GM12864 (cell line): ENCODE data around the gene GPBAR1.
"Not testable (repeated sequence)": the region's sequence is repeated elsewhere in the genome, so short reads cannot be mapped to it uniquely, and the experiment has no call there.

Experiments
- DNase-seq: peaks from one replicate; pipeline ENCODE4 v3.0.0-alpha.2; 2011; ENCODE audit warnings: low read depth
- H3K4me3 ChIP-seq: 2 replicates; pipeline ENCODE4 v1.5.1; 2011; ENCODE audit warnings: mild to moderate bottlenecking, low read depth, low read length, control low read depth
- CTCF ChIP-seq: IDR thresholded peaks from 2 replicates; pipeline ENCODE4 v1.5.1; 2011; ENCODE audit warnings: low read depth, mild to moderate bottlenecking, moderate library complexity, low read length, control low read depth, inconsistent platforms; ENCODE audit errors: missing control alignments

Gene GPBAR1

GRCh38 chr2:218300141-218300540, 39.3 kb downstream of the GPBAR1 start:
- no peak for DNase-seq
- no peak for TF ChIP-seq CTCF
- H3K4me3 ChIP-seq = no peak overlapping the region

- peak; percentile 90 for TF ChIP-seq CTCF
- no peak overlapping the region for H3K4me3 ChIP-seq
- peak; percentile 75 for DNase-seq
Observed at GRCh38 chr2:218301176-218301819, 40.5 kb downstream of the GPBAR1 start.

- TF ChIP-seq CTCF = no peak
- no peak for DNase-seq
- no peak overlapping the region for H3K4me3 ChIP-seq
Observed at GRCh38 chr2:218305383-218305782, 44.6 kb downstream of the GPBAR1 start.

- H3K4me3 ChIP-seq = no peak overlapping the region
- no peak for DNase-seq
- no peak for TF ChIP-seq CTCF
Observed at GRCh38 chr2:218306184-218306920, 45.5 kb downstream of the GPBAR1 start.

- no peak overlapping the region for H3K4me3 ChIP-seq
- DNase-seq = no peak
- no peak for TF ChIP-seq CTCF
Observed at GRCh38 chr2:218307415-218308090, 46.7 kb downstream of the GPBAR1 start.

GRCh38 chr2:218310853-218311540, 50.2 kb downstream of the GPBAR1 start:
- no peak for TF ChIP-seq CTCF
- DNase-seq = no peak
- no peak overlapping the region for H3K4me3 ChIP-seq

- DNase-seq = not testable (repeated sequence)
Observed at GRCh38 chr2:218311541-218312266, 50.9 kb downstream of the GPBAR1 start.

More at GRCh38 chr2:218311541-218312266, 50.9 kb downstream of the GPBAR1 start:
- not testable (repeated sequence) for H3K4me3 ChIP-seq
